ENCODE measurements around the gene DHFR.

The DHFR gene

GRCh38 chr5:80597500-80597899 is 57.3 kb downstream of the DHFR start:
- no peaks in the 10 kb centered on the region for H3K4me1 ChIP-seq
- no peaks in the 10 kb centered on the region for H3K27me3 ChIP-seq
- no peak for TF ChIP-seq CTCF (IDR thresholded peaks at IDR 0.05; ENCODE audit: low read depth, low read length)
- H3K36me3 ChIP-seq = no peaks in the 10 kb centered on the region
- H3K9me3 ChIP-seq = no peaks in the 10 kb centered on the region
- no peak for DNase-seq
- H3K4me3 ChIP-seq (ENCODE audit: low read depth, low read length) = no peak overlapping the region

GRCh38 chr5:80594810-80595209 is 60.0 kb downstream of the DHFR start:
- H3K9me3 ChIP-seq = no peaks in the 10 kb centered on the region
- TF ChIP-seq CTCF (IDR thresholded peaks at IDR 0.05; ENCODE audit: low read depth, low read length) = no peak
- no peak for DNase-seq
- H3K4me1 ChIP-seq = no peaks in the 10 kb centered on the region
- H3K36me3 ChIP-seq = no peaks in the 10 kb centered on the region
- H3K4me3 ChIP-seq (ENCODE audit: low read depth, low read length) = no peak overlapping the region
- no peaks in the 10 kb centered on the region; the same call in 1 of the 2 replicates for H3K27me3 ChIP-seq

GRCh38 chr5:80592761-80593160 is 62.0 kb downstream of the DHFR start:
- Histone ChIP-seq H3K4me1 (no peaks in the 10 kb centered on the region), H3K36me3 (no peaks in the 10 kb centered on the region), H3K9me3 (no peaks in the 10 kb centered on the region), H3K27me3 (no peaks in the 10 kb centered on the region; the same call in 1 of the 2 replicates), H3K4me3 (ENCODE audit: low read depth, low read length) (no peak overlapping the region)
- DNase-seq = no peak
- TF ChIP-seq CTCF (IDR thresholded peaks at IDR 0.05; ENCODE audit: low read depth, low read length) = no peak

GRCh38 chr5:80592105-80592504 is 62.7 kb downstream of the DHFR start:
- no peak overlapping the region for H3K4me3 ChIP-seq (ENCODE audit: low read depth, low read length)
- no peaks in the 10 kb centered on the region for H3K4me1 ChIP-seq
- H3K36me3 ChIP-seq = no peaks in the 10 kb centered on the region
- H3K9me3 ChIP-seq = no peaks in the 10 kb centered on the region
- no peak for TF ChIP-seq CTCF (IDR thresholded peaks at IDR 0.05; ENCODE audit: low read depth, low read length)
- H3K27me3 ChIP-seq = no peaks in the 10 kb centered on the region; the same call in 1 of the 2 replicates
- DNase-seq = no peak

- H3K4me3 ChIP-seq (ENCODE audit: low read depth, low read length) = no peak overlapping the region
- TF ChIP-seq CTCF (IDR thresholded peaks at IDR 0.05; ENCODE audit: low read depth, low read length) = no peak
- DNase-seq = no peak
- H3K27me3 ChIP-seq = no peaks in the 10 kb centered on the region; the same call in 1 of the 2 replicates
- H3K36me3 ChIP-seq = no peaks in the 10 kb centered on the region
- H3K9me3 ChIP-seq = no peaks in the 10 kb centered on the region
- H3K4me1 ChIP-seq = no peaks in the 10 kb centered on the region
Observed at GRCh38 chr5:80591352-80591751, 63.4 kb downstream of the DHFR start.

- no peak for DNase-seq
- no peaks in the 10 kb centered on the region; the same call in 1 of the 2 replicates for H3K27me3 ChIP-seq
- no peak for TF ChIP-seq CTCF (IDR thresholded peaks at IDR 0.05; ENCODE audit: low read depth, low read length)
- H3K9me3 ChIP-seq = no peaks in the 10 kb centered on the region
- H3K36me3 ChIP-seq = no peaks in the 10 kb centered on the region
- H3K4me3 ChIP-seq (ENCODE audit: low read depth, low read length) = no peak overlapping the region
- no peaks in the 10 kb centered on the region for H3K4me1 ChIP-seq
Observed at GRCh38 chr5:80590766-80591165, 64.0 kb downstream of the DHFR start.

All from BE2C (cell line).